Measurements from ENCODE around the gene JCHAIN. TPM values are rescaled to one million over a fixed set of nuclear protein-coding genes. Genes with fewer than 3 reads are reported as not detected.
A peak's percentile ranks its signal among the peaks of the same experiment; 100 is the strongest.
"Not testable (repeated sequence)": the region's sequence is repeated elsewhere in the genome, so short reads cannot be mapped to it uniquely, and the experiment has no call there.

Gene JCHAIN
- polyA plus RNA-seq (2013, experiment 1 of 2; ENCODE audit: insufficient read length), result not detected
- polyA plus RNA-seq (2013, experiment 2 of 2; ENCODE audit: insufficient read length), result 0.12 TPM

DNA sequence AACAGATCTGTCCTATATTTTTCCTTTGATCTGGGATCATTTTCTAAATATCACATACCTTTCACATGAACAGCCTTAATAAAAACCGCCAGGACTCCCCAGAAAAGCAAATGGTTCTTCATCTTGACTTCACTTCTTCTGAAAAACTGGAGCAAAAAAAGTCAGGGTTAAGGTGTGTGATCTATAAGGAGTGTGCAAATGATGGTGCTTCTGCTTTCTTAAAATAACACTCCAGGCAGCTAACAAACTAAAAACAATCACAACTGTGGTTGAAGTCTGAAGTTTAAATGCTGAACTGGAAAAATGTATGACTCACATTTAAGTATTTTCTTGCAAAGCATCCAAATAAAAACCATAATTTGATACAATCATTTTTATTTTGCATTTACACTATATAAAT is at the start of gene JCHAIN:
Gene JCHAIN (minus strand): TSS at position 140 of the 400 bp plus-strand sequence. CDS start 18 bp downstream, at position 122.
- peak; percentile 12 for DNase-seq

DNA sequence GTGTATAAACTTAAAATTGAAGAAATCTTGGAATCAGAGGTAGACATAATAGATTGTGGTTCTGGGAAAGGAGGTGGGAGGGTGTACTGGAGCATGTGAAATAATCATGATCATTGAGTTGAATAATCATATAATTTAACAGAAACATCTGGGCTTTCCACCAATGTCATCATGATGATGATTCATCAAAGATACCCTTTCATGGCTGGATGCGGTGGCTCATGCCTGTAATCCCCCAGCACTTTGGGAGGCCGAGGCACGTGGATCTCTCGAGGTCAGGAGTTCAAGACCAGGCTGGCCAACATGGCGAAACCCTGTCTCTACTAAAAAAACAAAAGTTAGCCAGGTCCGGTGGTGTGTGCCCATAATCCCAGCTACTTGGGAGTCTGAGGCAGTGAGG is 48.8 kb upstream of the JCHAIN start:
- DNase-seq, result peak; percentile 29

DNA sequence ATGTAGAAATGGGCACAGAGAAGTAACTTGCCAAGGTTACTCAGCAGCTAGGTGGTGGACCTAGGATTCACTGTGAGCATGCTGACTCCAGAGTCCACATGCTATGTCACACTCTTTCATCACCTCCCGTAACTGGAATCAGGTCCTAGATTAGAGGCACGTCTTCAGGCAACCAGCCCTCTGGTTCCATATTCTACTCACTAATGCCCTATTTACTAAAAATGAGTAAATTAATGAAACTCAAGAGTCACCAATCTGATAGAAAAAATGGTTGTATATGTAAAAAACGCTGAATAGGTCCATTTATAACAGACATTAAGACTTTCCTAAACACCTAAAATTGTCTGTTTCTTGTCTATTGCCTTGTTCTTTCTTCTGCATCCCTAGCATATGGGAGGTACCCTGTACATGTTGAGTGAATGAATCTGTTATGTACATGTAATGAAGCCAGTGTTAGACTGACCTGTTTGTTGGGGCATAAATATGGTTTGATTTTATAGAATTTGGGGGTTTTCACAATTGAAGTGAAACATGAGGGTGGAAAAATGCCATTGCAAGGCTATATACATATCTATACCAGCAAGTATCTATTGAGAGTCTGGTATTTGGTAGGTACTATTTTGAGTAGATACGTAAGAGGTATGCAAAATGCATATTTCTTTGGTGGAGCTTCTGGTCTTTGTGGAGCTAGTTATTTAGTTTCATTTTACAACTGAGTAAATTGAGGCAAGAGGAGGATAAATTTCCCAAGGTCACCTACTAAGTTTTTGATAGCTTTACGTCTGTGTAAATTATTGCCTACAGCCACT is 48.0 kb upstream of the JCHAIN start:
- no peak for DNase-seq

DNA sequence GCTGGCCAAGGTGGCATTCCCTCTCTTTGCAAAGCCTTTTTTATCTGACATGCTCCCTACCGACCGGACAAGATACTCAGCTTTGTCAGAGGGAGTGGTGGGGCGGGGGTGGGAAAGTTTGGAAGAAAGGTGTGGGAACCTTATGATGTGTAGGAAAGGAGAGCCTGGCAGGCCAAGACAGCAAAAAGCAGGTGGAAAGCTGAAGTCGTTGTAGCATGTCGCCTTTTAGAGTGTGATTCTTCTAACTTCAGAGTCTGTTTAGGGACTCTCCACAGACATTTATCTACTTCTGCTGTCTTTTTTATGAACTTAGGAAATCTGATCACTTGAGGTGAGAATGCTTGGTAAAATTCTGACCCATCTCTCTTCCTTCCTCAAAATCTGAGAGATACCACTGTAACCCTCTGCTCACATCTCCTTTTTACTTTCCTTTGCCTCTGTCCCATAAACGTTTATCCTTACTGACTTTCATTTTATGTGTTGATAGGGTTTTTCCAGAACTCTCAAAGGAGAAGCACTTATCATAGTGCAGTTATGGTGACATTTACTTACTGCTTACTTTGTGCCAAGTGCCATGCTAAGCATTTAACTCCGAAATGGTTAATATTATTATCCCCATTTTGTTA is 47.3 kb upstream of the JCHAIN start:
- DNase-seq, result no peak

DNA sequence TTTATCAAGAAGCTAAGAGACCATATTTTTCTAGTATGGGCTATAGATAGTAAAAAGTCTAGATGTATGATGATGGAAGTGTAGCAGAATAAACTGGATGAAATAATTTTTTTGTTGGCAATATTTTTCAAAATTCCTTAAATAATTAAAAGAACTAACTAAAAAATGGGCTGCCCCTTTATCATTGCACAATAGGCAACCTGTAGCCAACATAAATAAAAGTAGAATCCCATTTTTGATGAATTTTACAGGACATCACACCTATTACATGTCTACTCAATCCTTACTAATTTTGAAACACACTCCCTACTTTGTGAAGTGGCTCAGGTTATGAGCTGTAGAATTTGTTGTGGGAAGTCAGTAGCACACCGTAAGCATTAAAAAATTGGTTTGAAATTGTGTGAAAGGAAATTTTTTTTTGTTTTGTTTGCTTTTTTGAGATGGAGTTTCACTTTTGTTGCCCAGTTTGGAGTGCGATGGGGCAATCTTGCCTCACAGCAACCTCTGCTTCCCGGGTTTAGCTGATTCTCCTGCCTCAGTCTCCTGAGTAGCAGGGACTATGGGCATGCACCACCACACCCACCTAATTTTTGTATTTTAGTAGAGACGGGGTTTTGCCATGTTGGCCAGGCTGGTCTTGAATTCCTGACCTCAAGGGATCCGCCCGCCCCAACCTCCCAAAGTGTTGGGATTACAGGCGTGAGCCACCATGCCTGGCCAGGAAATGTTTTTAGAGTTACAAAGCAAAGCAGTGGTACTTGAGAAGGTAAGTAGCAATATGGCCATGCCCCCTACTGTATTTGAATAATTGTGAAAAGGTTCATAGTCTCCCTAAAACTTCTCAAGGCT is 46.5 kb upstream of the JCHAIN start:
- DNase-seq, result no peak

DNA sequence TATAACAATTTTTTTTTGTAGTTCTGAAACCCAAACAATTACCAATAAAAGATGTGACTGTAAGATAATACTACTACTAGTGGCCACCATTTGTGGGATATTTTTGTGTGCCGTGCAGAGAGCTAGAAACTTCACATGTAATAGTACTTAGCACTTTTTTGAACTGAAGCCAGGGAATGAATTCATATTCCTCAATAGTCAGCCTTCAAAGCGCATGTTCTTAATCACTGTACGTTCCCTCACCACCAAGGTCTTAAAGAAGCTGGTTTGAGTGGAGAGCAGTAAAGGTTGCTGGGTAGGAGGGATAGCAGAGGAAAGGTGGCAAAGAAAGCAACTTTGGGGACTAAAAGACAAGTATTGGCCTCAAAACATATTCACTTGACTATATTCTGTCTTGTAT is 45.8 kb upstream of the JCHAIN start:
- peak; percentile 24 for DNase-seq

DNA sequence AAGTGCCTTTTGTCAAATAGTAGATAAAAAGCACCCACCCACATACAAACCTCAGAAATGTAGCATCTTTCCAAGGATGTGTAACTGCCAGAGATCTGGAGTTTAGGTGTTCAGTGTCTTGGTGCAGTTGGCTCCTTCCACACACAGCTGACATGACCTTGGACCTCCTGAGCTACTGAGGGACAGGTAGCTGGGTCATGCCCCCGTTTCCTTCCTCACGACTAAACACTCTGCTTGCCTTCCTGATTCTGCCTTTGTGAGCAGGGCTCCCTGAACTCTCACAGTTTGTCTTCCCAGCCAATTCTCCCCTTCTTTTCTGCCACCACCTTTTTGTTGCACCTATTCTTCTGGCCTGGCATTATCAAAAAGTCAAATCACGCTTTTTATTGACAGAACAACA is 45.3 kb upstream of the JCHAIN start:
- no peak for DNase-seq

DNA sequence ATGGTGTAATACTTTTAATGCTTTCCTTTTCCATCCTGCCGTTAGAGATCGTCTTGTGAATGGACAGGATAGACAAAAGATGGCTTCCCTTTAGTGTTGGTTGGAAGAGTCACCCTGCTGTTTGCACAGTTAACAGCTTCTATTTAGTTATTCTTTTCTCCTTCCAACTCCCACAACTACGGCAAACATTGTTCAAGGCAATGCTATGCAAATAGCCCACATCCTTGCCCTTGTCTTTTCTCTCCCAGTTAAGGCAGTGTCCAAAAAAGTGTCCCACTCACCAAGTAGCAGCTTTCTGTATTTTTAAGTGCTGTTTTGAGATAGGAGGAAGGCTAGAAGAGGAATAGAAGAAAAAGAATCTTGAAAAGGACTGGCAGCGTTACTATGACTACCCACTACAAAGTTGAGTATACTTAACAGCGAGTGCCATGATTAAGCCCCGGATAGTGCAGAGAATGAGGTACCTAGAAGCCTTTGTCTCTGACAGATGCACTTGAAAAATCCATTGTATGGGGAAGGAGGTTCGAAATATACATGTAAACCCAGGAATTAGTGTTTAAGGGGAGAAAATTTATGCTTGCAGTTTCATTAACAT is 43.4 kb upstream of the JCHAIN start:
- no peak for DNase-seq

DNA sequence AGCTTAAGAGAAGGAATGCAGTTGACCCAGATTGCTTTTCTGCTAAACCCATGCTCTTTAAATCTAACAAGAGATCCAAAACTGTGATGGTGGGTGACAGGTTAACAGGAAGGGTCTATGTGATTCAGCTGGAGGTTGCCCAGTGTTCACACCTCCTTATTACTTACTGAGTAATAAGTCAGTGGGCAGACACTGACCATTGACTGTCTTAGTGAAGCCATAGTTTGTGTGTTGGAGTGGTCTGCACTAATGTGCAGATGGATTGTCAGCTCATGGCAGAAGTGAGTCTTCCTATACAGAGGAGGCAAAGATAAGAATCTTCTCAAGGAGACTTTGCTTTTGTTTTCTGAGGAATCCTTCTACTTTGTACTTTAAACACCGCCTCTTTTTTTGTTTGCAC is 40.2 kb upstream of the JCHAIN start:
- DNase-seq, result no peak

DNA sequence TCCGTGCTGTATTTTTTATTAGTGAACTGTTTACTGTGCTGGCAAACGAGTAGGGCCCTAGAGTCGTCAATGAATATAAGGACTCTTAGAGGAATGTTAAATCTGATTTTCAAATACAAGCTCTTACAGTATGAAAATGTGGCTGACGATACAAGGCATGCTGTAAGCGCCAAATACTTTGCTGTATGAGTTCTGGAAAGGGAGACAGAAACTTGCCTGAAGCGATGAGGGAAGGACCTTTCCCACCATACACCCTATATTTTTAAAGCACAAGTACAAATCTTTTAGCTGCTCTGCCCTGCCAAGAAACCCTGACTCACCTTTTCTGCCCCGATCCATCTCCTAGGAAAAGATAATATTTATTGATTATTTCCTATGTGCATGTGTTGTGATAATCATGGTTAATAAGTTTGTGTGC is 39.7 kb upstream of the JCHAIN start:
- no peak for DNase-seq

DNA sequence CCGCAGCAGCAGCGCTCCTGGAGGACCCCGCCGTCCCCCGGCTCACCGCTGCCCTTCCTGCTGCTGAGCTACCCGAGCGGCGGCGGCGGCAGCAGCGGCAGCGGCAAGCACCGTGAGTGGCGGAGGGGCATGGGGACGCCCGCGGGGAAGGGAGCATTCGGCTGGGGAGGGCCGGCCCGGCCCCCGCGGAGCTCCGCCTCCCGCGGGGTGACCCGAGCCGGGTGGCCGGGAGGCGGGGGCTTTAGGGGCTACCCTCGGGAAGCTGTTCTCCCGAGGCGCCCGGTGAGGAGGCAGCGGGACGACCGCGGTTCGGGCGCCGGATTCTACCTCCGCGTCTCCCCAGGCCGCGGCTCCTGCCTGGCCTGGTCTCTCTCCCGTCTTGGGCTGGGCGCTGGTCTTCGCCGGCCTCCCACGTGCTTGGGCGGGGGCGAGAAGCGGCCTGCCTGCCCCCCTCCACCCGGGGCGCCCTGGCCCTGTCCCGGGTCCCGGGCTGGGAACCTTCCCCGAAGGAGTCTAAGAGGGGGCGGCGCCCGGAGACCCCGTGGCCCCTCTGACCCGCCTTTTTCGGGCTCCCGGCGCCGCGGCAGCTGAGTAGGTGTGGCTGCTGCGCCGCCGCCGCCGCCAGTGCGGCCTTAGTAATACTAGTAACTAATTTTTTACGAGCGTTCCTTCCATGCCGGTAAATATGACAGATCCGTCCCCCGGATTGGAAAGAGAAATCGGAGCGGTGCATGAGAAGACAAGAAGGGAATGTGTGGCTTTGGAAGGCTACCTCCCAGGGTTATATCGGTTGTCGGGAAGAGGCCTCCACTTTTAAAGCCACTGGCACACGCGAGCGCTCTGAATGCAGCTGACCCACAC is 39.1 kb upstream of the JCHAIN start:
- DNase-seq, result peak; percentile 71

DNA sequence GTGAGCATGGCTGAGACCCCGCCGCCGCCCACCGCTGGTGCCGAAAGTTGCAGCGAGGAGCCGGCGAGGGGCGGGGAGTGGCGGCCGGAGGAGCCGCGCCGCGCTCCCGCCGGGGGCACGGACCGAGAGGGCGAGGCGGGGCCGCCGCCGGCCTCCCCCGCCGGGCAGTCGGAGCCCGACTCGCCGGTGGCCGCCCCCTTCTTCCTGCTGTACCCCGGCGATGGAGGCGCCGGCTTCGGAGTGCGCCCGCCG is 38.5 kb upstream of the JCHAIN start:
- no peak for DNase-seq

DNA sequence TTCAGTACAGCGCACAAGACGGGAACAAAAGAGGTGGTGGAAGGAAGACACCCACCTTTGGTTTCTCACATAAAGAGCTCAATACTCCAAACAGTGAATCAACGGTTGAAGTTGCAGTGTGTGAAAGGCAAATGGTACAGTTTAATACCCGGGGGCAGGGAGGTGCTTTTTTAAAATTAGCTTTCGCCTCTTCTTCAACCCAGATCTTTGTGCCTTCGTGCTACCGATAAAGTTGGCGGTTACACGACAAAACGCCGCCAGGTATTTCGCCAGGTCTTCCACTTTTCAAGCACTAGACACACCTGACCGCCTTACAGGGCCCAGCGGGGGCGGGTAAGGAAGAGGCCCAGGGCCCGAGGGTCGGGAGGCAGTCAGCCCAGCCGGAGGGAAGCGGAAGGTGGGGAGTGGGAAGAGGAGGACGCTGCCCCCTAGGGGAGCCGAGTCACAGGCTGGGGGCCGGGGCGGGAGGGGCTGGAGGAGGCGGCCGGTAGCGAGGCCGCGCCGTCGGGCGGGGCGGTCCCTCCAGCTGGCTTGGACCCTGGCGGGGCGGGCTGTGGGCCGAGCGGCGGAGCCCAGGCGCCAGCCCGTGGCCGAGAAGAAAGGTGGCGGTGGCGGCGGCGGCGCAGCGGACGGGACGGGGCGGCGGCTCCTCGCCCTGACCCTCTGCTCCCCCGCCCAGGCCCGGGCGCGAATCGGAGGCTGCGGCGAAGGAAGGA is 38.1 kb upstream of the JCHAIN start:
- peak; percentile 80 for DNase-seq

DNA sequence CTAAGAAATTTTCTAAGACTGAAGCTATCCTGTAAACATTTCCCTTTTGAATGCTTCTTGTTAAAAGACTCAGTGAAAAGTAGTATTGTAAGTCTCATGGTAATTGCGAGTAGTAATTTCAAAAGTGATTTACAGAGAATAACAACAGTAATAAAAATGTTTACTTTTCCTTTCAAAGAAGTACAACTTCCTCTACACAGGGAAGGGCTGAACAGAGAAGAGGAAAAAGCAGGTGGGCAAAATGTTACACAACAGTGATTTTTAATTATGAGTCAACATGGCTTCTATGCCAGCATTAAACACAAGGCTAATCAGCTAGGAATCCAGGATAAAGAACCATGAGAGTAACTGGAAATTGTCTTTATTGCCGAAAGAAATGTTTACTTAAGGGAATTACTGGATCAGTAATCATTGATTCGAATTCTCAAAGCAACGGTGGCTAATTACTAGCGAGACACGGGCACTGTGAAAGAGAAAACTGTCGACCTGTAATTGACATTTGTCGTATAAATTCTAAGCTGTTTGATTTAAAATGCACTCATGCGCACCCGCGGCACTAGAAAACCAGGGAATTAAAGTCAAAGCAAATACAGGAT is 37.4 kb upstream of the JCHAIN start:
- peak; percentile 5 for DNase-seq

DNA sequence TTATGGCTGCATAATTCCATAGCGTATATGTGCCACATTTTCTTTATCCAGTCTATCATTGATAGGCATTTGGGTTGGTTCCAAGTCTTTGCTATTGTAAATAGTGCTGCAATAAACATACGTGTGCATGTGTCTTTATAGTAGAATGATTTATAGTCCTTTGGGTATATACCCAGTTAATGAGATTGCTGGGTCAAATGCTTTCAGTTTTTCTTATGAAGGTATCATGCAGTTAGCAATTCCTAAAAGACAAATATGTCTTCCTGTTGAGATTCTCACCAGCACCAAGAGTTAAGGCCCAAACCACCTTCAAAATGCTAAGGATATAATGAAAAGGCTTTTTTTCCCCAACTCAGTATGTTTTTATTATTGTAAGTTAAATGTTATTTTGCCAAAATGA is 36.3 kb upstream of the JCHAIN start:
- not testable (repeated sequence) for DNase-seq

DNA sequence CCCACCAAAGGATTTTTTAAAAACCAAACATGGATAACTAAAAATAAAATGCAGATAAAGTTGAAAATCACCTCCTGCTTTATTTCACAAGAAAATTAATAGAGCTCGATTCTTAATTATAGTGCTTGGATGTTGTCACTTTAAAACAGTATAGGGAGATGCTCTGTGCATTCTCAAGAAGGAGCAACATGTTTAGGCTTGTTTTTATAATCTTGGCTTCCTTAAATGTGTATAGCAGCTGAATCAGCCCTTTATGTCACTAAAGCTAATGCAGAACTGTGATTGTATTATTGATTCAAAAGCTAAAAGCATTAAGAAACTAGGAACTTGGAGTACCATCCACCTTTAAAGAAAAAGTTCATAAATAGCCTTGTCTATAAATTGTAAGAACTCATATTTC is 35.0 kb upstream of the JCHAIN start:
- DNase-seq, result no peak

DNA sequence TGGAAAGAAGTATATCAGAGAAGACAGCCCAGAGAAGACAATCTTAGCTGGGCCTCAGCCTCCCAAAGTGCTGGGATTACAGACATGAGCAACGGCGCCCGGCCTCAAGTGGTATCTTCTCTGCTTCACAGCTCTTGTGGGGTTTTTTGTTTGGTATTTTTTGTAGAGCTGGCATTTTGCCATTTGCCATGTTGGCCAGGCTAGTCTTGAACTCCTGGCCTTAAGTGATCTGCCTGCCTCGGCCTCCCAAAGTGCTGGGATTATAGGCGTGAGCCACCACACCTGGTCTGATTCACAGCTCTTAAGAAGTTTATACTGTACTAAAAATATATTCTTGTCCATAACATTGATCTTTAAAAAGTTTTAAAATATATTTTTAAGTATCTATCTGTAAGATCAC is 34.4 kb upstream of the JCHAIN start:
- no peak for DNase-seq

DNA sequence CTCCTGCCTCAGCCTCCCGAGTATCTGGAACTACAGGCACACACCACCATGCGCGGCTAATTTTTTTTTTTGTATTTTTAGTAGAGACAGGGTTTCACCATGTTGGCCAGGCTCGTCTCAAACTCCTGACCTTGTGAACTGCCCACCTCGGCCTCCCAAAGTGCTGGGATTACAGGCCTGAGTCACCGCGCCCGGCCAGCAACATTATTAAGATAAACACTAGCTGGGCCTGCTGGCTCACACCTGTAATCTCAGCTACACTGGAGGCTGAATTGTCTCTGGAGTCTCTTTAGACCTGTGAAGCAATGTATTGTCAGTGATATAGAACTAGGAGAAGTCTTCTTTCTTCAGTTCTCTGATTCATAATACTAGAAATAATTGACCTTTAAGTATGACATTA is 32.1 kb upstream of the JCHAIN start:
- DNase-seq, result not testable (repeated sequence)

DNA sequence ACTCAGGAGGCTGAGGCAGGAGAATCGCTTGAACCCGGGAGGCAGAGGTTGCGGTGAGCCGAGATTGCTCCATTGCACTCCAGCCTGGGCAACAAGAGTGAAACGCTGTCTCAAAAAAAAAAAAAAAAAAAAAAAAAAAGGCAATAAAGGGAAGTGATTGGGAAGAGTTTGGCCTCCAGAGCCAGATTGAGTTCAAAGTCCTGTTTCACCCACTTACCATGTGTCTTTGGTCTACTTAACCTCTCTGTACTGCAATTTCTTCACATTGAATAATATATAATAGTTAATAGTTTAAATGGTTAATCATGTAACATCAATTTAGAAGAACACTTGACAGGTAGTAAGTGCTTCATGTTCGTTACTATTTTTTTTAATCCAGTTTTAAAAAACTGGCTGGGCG is 28.3 kb upstream of the JCHAIN start:
- DNase-seq, result not testable (repeated sequence)

DNA sequence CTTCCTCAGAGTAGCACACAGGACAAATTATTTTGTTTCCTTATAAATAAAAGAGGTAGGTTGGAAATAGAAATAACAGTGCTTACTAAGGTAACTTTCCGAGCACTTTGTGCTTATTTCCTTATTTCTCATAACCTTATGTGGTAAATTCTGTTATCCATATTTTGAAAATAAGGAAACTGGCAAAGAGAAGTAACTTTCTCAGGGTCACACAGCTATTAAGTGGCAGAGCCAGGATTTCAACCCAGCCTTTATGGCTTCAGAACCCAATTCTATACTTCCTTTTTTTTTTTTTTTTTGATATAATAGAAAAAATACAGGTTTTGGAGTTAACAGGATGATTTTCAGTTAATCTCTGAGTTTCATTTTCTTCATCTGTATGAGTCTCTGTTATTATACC is 25.4 kb upstream of the JCHAIN start:
- no peak for DNase-seq

DNA sequence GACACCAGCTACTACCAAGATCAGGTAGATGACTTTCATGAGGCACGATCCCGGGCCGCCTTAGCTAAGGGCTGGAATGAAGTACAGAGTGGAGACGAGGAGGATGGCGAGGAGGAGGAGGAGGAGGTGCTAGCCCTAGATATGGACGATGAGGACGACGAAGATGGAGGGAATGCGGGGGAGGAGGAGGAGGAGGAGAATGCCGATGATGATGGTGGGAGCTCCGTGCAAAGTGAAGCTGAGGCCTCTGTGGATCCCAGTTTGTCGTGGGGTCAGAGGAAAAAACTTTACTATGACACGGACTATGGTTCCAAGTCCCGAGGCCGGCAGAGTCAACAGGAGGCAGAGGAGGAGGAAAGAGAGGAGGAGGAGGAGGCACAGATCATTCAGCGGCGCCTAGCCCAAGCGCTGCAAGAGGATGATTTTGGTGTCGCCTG is 22.5 kb upstream of the JCHAIN start:
- DNase-seq, result no peak
